Activated T-cell treated with anti-CD3 and anti-CD28 coated beads, Interleukin-2, amount 50 U/mL, for 4 hours (primary cell): Measurements from ENCODE around the gene DUOX1. TPM values are rescaled to one million over a fixed set of nuclear protein-coding genes. Genes with fewer than 3 reads are reported as not detected.
"Not testable (repeated sequence)": the region's sequence is repeated elsewhere in the genome, so short reads cannot be mapped to it uniquely, and the experiment has no call there.

ENCODE experiments used
- ATAC-seq, 2 donors: fragments of 200-7000 bp; cut with Tn5 transposase; one replicate each; pipeline ENCODE4 v1.10.0; 2021
- DNase-seq: peaks from one replicate; pipeline ENCODE4 v3.0.0-alpha.2; 2020
- H3K27me3 Mint-ChIP-seq: one replicate; pipeline ENCODE4 v1.8.0; 2021; ENCODE audit warnings: low read depth, mixed read lengths
- H3K36me3 Mint-ChIP-seq: one replicate; pipeline ENCODE4 v1.8.0; 2022; ENCODE audit warnings: mixed read lengths; ENCODE audit not compliant: insufficient read depth
- H3K4me1 Mint-ChIP-seq: one replicate; pipeline ENCODE4 v1.8.0; 2021; ENCODE audit warnings: low read depth, mixed read lengths
- H3K4me3 Mint-ChIP-seq: one replicate; pipeline ENCODE4 v1.8.0; 2021; ENCODE audit warnings: mild to moderate bottlenecking, moderate library complexity, mixed read lengths
- H3K9me3 Mint-ChIP-seq: one replicate; pipeline ENCODE4 v1.8.0; 2021; ENCODE audit warnings: mixed read lengths
- total RNA-seq, 3 donors: library from RNA; stranded (reverse); gene quantifications; one replicate each; pipeline ENCODE4 v1.2.1, GENCODE V29; 2021

Gene DUOX1
- total RNA-seq, 3 donors from 2014 or later = 0.13 to 0.42 (median 0.22) TPM

GRCh38 chr15:45122719-45123118 lies 7.1 kb upstream of the DUOX1 start:
- no peak for DNase-seq
- ATAC-seq = no peak
- Mint-ChIP-seq H3K36me3 (no peaks in the 10 kb centered on the region), H3K4me3 (no peak overlapping the region), H3K27me3 (peaks cover 65% of the 10 kb centered on the region), H3K9me3 (no peaks in the 10 kb centered on the region), H3K4me1 (peaks cover 4% of the 10 kb centered on the region)

- H3K36me3 Mint-ChIP-seq = no peaks in the 10 kb centered on the region
- no peaks in the 10 kb centered on the region for H3K4me1 Mint-ChIP-seq
- ATAC-seq = no peak
- DNase-seq = no peak
- H3K4me3 Mint-ChIP-seq = no peak overlapping the region
- H3K9me3 Mint-ChIP-seq = no peaks in the 10 kb centered on the region
- H3K27me3 Mint-ChIP-seq = peaks cover 66% of the 10 kb centered on the region
Observed at GRCh38 chr15:45123397-45123796, 6.4 kb upstream of the DUOX1 start.

GRCh38 chr15:45126535-45127158 lies 3.1 kb upstream of the DUOX1 start:
- H3K9me3 Mint-ChIP-seq = no peaks in the 10 kb centered on the region
- no peaks in the 10 kb centered on the region for H3K36me3 Mint-ChIP-seq
- DNase-seq (peak; percentile 41), ATAC-seq (peak; percentile 23 to 47)
- peaks cover 6% of the 10 kb centered on the region for H3K4me1 Mint-ChIP-seq
- no peak overlapping the region for H3K4me3 Mint-ChIP-seq
- peaks cover 63% of the 10 kb centered on the region for H3K27me3 Mint-ChIP-seq

DNA sequence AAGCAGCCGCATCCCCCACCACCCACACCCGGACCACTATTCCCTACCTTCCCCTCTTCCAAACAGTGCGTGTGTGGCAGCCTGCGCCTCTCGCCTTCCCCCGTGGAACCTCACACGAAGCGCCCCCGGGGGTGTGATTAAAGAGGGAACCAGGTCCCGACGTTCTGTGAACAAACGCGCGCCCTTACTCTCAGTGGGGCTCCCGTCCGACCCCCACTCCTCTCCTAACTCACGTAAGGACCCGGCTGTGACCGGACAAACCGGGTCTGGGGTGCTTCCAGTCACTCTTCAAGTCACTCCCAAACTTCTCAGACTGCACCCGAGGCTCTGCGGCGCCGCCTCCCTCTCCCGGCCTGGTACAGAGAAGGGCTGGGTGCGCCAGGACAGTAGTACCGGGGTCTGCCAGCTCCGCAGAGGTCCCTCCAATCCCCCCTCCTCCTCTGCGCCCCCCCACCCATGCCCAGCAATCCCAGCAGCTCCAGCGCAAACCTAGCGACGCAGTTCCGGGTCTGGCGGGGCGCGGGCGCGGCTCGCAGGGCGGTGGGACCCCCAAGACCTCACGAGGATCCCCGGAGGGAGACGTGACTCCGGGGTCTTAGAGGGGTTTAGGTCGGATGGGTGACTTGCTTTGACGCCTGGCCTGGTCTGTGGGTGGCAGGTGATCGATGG lies 689 bp upstream of the DUOX1 start:
- Mint-ChIP-seq H3K4me1 (peaks cover 6% of the 10 kb centered on the region), H3K36me3 (no peaks in the 10 kb centered on the region), H3K27me3 (peaks cover 67% of the 10 kb centered on the region), H3K9me3 (no peaks in the 10 kb centered on the region), H3K4me3 (peak overlapping the region; percentile 32)
- no peak for DNase-seq
- peak; percentile 11 for ATAC-seq

DNA sequence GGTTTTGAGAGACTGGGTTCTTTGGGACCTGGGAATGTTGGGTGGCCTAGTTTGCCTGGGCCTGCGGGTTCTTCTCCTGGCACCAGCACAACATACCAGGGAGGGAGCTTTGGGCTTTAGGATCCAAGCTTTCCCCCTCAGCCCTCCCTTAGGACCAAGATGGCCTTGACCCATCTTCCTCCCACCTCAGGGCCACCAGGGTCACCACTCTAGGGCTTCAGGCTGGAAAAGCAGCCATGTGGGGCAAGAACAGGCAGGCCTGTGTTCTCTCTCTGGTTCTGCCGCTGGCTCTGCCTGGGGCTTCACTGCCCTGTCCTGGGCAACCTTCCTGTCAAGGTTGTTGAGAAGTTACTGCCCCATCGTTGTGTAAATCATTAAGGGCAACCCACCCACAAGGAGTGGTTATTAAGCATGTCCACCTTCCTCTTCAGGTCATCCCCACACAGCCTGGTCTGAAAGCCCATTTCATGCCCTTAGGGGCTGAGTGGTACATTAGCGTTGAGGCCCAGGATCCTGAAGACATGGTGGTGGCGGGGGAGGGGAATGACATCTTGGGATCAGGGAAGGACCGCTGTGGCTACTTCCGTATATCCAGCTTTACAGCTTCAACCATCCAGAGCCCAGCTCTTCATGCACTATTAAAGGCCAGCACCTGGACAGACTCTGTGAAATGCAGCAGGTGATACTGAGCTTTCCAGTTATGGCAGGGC lies 652 bp downstream of the DUOX1 start:
- H3K27me3 Mint-ChIP-seq = peaks cover 67% of the 10 kb centered on the region
- DNase-seq (no peak), ATAC-seq (no peak)
- H3K4me3 Mint-ChIP-seq = no peak overlapping the region
- no peaks in the 10 kb centered on the region for H3K9me3 Mint-ChIP-seq
- peaks cover 12% of the 10 kb centered on the region for H3K4me1 Mint-ChIP-seq
- H3K36me3 Mint-ChIP-seq = no peaks in the 10 kb centered on the region

- Mint-ChIP-seq H3K27me3 (peaks cover 63% of the 10 kb centered on the region), H3K9me3 (no peaks in the 10 kb centered on the region), H3K4me1 (peaks cover 17% of the 10 kb centered on the region), H3K36me3 (no peaks in the 10 kb centered on the region), H3K4me3 (no peak overlapping the region)
- DNase-seq = no peak
- ATAC-seq = no peak
Observed at GRCh38 chr15:45131510-45131909, 1.7 kb downstream of the DUOX1 start.

DNA sequence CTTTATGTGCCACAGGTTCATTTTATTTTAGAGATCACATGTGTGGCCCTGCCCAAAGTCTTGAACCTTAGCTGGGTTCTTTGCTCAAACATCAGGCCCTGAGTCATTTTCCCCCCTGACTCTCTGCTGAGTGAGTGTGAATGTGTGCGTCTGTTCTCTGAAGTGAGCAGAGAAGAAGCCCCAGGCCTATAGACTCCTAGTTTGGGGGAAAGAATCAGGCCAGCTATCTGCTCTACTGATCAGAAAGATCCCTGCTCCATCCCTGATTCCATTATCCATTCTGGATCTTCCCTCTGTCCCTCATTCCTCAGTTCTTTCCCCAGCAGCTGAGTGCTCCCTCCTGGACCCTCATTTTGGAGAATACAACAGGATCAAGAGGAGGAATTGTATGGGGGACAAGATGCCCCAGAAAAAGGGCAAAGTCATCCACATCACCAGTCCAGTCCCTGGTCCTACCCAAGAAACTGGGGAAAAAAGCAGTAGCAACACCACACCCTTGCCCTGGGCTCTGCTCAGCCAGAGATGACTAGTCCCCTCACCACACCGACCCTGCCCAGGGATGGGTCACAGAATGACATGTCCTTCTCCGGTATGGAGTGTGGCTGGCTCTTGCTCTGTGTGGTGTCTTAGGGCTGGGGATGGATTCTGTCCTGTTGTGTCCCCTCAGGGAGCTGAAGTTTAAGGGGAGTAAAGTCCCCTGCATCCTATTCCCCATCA lies 3.2 kb downstream of the DUOX1 start:
- H3K27me3 Mint-ChIP-seq = peaks cover 60% of the 10 kb centered on the region
- H3K9me3 Mint-ChIP-seq = no peaks in the 10 kb centered on the region
- no peaks in the 10 kb centered on the region for H3K36me3 Mint-ChIP-seq
- ATAC-seq (no peak), DNase-seq (no peak)
- no peak overlapping the region for H3K4me3 Mint-ChIP-seq
- peaks cover 18% of the 10 kb centered on the region for H3K4me1 Mint-ChIP-seq

GRCh38 chr15:45133561-45133920 lies 3.7 kb downstream of the DUOX1 start:
- peaks cover 18% of the 10 kb centered on the region for H3K4me1 Mint-ChIP-seq
- H3K27me3 Mint-ChIP-seq = peaks cover 55% of the 10 kb centered on the region
- ATAC-seq = no peak
- no peak overlapping the region for H3K4me3 Mint-ChIP-seq
- no peaks in the 10 kb centered on the region for H3K36me3 Mint-ChIP-seq
- no peaks in the 10 kb centered on the region for H3K9me3 Mint-ChIP-seq
- DNase-seq = no peak

DNA sequence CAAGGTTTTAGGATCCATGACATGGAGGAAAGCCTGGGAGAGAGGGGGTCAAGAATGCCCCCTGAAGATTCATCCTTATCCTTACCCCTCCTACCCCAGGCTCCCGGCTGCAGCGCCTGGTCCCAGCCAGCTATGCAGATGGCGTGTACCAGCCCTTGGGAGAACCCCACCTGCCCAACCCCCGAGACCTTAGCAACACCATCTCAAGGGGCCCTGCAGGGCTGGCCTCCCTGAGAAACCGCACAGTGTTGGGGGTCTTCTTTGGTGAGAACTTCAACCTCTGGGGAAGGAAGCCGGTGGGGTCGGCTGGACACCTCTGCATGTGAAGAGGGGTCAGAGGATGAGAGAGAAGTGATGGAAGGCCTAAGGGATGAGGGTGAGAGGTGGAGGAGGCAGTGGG lies 4.3 kb downstream of the DUOX1 start:
- no peaks in the 10 kb centered on the region for H3K36me3 Mint-ChIP-seq
- H3K4me1 Mint-ChIP-seq = peaks cover 15% of the 10 kb centered on the region
- H3K27me3 Mint-ChIP-seq = peaks cover 50% of the 10 kb centered on the region
- H3K9me3 Mint-ChIP-seq = no peaks in the 10 kb centered on the region
- no peak for ATAC-seq
- peak overlapping the region; percentile 71 for H3K4me3 Mint-ChIP-seq
- DNase-seq = no peak

DNA sequence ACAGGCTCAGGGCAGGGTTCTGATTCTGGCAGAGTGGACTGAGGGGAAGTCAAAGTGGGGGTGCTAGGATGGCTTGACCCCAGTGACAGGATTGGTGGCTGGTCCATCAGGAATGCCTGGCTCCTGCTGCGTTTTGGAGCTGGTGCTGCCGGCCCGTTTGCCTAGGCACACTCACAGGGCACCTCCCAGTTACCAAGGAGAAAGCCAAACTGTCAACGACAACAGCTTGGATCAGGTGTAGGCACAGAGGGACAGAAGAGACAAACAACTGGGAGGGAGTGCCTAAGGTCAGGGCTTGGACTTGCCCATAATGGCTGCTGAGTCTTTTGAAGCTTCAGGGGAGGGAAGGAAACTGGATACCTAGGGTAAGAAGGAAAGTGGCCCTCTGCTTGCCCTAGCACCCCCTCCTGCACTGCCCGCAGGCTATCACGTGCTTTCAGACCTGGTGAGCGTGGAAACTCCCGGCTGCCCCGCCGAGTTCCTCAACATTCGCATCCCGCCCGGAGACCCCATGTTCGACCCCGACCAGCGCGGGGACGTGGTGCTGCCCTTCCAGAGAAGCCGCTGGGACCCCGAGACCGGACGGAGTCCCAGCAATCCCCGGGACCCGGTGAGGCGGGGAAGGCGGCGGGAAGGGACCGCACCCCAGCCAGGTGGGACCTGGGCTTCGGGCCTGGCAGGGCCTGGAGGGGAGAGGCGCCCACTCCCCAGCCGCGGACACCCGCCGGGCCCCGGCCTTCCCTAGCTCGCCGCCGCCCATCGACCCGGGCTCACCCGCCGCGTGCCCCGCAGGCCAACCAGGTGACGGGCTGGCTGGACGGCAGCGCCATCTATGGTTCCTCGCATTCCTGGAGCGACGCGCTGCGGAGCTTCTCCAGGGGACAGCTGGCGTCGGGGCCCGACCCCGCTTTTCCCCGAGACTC lies 5.1 kb downstream of the DUOX1 start:
- H3K9me3 Mint-ChIP-seq = no peaks in the 10 kb centered on the region
- DNase-seq (peak; percentile 27), ATAC-seq (peak; percentile 67 to 74)
- peaks cover 47% of the 10 kb centered on the region for H3K27me3 Mint-ChIP-seq
- peak overlapping the region; percentile 71 for H3K4me3 Mint-ChIP-seq
- H3K36me3 Mint-ChIP-seq = no peaks in the 10 kb centered on the region
- H3K4me1 Mint-ChIP-seq = peaks cover 15% of the 10 kb centered on the region

GRCh38 chr15:45135705-45136377 lies 6.0 kb downstream of the DUOX1 start:
- ATAC-seq = peak; percentile 19 to 29
- H3K4me3 Mint-ChIP-seq, H3K9me3 Mint-ChIP-seq, H3K36me3 Mint-ChIP-seq, DNase-seq: not testable (repeated sequence)
- H3K27me3 Mint-ChIP-seq = peaks cover 39% of the 10 kb centered on the region
- H3K4me1 Mint-ChIP-seq = peaks cover 11% of the 10 kb centered on the region

GRCh38 chr15:45136378-45136764 lies 6.6 kb downstream of the DUOX1 start:
- no peak for ATAC-seq
- Mint-ChIP-seq H3K27me3 (peaks cover 35% of the 10 kb centered on the region), H3K36me3 (no peaks in the 10 kb centered on the region), H3K4me1 (peaks cover 11% of the 10 kb centered on the region), H3K4me3 (peak overlapping the region; percentile 55), H3K9me3 (no peaks in the 10 kb centered on the region)
- DNase-seq = no peak

DNA sequence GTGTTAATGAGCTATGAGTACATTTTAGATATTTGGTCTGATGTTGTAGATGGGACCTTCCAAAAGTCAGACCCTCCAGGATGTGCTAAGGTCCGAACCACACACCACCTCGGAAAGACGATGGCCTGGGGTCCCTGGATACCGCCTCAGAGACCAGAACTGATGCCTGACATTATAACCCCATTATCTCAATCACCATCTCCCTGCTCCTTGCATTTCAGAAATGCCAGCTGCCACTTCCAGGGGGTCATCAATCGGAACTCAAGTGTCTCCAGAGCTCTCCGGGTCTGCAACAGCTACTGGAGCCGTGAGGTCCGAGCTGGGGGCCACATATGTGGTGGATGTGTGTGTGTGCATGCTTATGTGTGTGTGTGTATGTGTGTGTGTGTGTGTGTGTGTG lies 7.9 kb downstream of the DUOX1 start:
- ATAC-seq (no peak), DNase-seq (no peak)
- no peaks in the 10 kb centered on the region for H3K9me3 Mint-ChIP-seq
- no peak overlapping the region for H3K4me3 Mint-ChIP-seq
- H3K36me3 Mint-ChIP-seq = no peaks in the 10 kb centered on the region
- peaks cover 33% of the 10 kb centered on the region for H3K27me3 Mint-ChIP-seq
- peaks cover 11% of the 10 kb centered on the region for H3K4me1 Mint-ChIP-seq
